ENCODE measurements around the gene AUH. TPM values are rescaled to one million over a fixed set of nuclear protein-coding genes. Genes with fewer than 3 reads are reported as not detected.
A peak's percentile ranks its signal among the peaks of the same experiment; 100 is the strongest.

AUH gene
- total and polyA plus RNA-seq, 7 donors: 13.1 to 40.9 (median 28.2) TPM

DNA sequence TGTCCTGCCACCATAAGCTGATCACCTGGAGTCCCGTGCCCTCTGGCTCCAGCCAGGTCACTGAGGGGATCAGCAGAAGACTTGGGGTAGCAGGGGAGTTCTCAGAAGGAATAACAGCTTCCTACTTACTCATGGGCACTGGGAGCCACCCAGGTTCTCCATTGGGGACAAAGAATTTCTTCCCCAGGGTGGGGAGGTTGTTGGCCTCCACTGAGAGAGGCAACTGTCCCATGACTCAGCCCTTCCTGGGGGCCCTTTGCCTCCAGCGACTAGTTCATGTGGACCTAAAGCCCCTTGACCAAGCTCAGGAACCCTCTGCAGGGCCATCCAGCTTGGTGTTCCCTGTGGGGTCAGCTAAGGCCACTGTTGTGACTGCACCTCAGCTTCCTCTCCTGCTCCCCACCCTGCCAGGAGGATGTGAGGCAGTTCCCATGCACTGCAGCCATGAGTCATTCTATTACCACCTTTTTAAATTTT is 175.0 kb downstream of the AUH start:
- Histone ChIP-seq H3K27me3 (no peaks in the 10 kb centered on the region), H3K9me3 (no peaks in the 10 kb centered on the region), H3K27ac (no peak overlapping the region), H3K36me3 (no peaks in the 10 kb centered on the region), H3K4me1 (peaks cover 0 to 12% (median 5%) of the 10 kb centered on the region in 4 donors), H3K4me3 (no peak overlapping the region)
- TF ChIP-seq, protein P1, sequence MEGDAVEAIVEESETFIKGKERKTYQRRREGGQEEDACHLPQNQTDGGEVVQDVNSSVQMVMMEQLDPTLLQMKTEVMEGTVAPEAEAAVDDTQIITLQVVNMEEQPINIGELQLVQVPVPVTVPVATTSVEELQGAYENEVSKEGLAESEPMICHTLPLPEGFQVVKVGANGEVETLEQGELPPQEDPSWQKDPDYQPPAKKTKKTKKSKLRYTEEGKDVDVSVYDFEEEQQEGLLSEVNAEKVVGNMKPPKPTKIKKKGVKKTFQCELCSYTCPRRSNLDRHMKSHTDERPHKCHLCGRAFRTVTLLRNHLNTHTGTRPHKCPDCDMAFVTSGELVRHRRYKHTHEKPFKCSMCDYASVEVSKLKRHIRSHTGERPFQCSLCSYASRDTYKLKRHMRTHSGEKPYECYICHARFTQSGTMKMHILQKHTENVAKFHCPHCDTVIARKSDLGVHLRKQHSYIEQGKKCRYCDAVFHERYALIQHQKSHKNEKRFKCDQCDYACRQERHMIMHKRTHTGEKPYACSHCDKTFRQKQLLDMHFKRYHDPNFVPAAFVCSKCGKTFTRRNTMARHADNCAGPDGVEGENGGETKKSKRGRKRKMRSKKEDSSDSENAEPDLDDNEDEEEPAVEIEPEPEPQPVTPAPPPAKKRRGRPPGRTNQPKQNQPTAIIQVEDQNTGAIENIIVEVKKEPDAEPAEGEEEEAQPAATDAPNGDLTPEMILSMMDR (IDR thresholded peaks at IDR 0.05): no peak
- no peak for TF ChIP-seq POLR2A (IDR thresholded peaks at IDR 0.05)
- no peak for TF ChIP-seq EP300 (IDR thresholded peaks at IDR 0.05)
- no peak for TF ChIP-seq POLR2AphosphoS5 (IDR thresholded peaks at IDR 0.05)
- 83 to 94% methylated on average over 2 of the region's 2 CpGs for WGBS, 2 donors
- intact Hi-C loops (cut with DNase I): loop anchor here (5.0 kb wide), 1 partner anchor 269 kb away; no protein-coding TSS in a partner anchor
- no peak for DNase-seq

DNA sequence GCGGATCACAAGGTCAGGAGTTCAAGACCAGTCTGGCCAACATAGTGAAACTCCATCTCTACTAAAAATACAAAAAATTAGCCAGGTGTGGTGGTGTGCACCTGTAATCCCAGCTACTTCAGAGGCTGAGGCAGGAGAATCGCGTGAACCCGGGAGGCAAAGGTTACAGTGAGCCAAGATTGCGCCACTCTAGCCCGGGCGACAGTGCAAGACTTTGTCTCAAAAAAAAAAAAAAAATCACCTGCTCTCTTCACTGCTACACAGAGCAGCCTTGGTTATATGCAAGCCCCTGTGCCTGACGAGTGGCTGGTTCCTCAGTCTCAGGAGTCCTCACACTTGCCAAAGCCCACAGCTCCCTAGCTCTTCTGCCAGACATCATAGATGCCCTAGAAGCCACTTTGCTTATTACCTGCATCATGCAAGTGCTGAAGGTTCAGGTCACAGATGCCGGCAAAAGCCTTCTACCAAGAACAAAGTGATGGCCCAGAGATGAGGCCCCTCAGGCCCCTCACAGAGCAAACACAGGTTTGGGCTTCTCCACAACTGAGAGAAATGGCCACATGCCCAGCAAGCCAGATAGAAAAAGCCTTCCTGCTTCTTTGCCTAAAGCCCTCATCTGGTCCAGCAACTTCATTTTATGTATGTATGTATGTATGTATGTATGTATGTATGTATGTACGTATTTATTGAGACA is 176.4 kb downstream of the AUH start:
- peak; percentile 40 for DNase-seq
- TF ChIP-seq EP300 (IDR thresholded peaks at IDR 0.05) (no peak), POLR2A (IDR thresholded peaks at IDR 0.05) (no peak), POLR2AphosphoS5 (IDR thresholded peaks at IDR 0.05) (no peak)
- TF ChIP-seq, protein P1 (IDR thresholded peaks at IDR 0.05): no peak
- no peak overlapping the region for H3K4me3 ChIP-seq
- intact Hi-C loops (cut with DNase I): loop anchor here (5.0 kb wide), 1 partner anchor 268 kb away; no protein-coding TSS in a partner anchor
- H3K9me3 ChIP-seq: no peaks in the 10 kb centered on the region
- no peaks in the 10 kb centered on the region for H3K27me3 ChIP-seq
- H3K4me1 ChIP-seq: peaks cover 0 to 10% (median 5%) of the 10 kb centered on the region in 4 donors
- WGBS, 2 donors: 90 to 91% methylated on average over 10 of the region's 10 CpGs
- no peaks in the 10 kb centered on the region for H3K36me3 ChIP-seq
- H3K27ac ChIP-seq: no peak overlapping the region

DNA sequence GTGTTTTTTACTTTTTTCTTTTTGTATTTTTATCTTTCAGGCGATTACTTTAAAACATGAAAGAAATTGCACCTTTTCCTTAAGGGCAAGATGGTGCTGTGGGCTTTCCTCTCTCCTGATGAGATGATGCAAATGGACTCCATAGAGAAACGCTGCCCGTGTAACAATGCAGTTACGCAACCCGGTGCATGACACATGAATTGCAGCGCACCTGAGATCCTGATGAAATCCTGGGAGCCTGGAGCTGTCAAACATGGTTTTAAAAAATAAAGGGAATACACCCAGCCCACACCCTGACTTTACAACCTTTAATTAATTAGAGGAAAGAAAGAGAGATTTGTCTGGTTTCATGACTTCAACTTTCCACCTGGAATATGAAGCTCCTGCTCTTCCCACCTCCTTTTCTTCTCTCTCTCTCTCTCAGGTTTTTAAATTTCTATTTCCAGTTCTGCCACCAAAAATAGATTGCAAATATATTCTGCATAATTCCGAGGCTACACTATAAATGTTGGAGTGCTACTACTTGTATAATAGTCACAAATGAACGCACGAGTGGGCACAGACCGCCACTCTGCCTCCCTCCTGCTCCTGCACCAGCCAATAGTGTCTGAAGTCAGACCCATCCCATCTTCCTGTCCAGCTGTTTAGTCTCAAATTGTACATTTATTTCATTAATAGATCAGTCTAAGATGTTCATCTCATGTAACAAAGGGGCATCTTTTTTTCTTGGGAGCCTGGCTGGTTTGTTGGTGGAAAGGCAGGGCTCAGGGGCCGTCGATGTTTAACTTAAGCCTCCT is 179.1 kb downstream of the AUH start:
- H3K27me3 ChIP-seq: no peaks in the 10 kb centered on the region
- 73 to 80% methylated on average over 12 of the region's 12 CpGs for WGBS, 2 donors
- no peaks in the 10 kb centered on the region for H3K9me3 ChIP-seq
- H3K27ac ChIP-seq: no peak overlapping the region
- H3K4me3 ChIP-seq: no peak overlapping the region
- no peak for DNase-seq
- peaks cover 0 to 2% (median 1%) of the 10 kb centered on the region in 4 donors for H3K4me1 ChIP-seq
- TF ChIP-seq, protein P1 (IDR thresholded peaks at IDR 0.05): no peak
- TF ChIP-seq POLR2AphosphoS5 (IDR thresholded peaks at IDR 0.05) (no peak), EP300 (IDR thresholded peaks at IDR 0.05) (no peak), POLR2A (IDR thresholded peaks at IDR 0.05) (no peak)
- H3K36me3 ChIP-seq: no peaks in the 10 kb centered on the region
- intact Hi-C loops (cut with DNase I): no loop called here

DNA sequence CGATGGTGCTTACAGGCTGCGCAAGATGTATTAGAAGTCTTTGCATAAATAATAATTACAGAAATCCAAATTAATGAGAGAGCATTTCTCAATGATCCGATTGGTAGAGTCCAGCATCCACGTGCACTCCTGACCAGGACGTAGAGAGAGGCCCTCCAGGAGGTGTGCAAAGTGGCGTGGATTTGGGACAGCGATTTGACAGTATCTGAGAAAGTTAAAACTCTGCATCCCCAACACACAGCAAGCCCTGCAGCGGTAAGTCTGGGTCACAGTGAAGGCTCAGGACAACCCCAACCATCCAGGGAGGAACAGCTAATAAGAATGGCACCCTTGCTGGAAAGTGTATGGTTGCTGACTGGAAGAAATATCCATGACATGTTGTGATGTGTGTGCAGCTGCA is 180.2 kb downstream of the AUH start:
- Histone ChIP-seq H3K36me3 (no peaks in the 10 kb centered on the region), H3K27ac (no peak overlapping the region), H3K4me3 (no peak overlapping the region), H3K27me3 (no peaks in the 10 kb centered on the region), H3K9me3 (no peaks in the 10 kb centered on the region), H3K4me1 (no peaks in the 10 kb centered on the region)
- intact Hi-C loops (cut with DNase I): no loop called here
- 77 to 92% methylated on average over 8 of the region's 8 CpGs for WGBS, 2 donors
- DNase-seq: no peak
- TF ChIP-seq EP300 (IDR thresholded peaks at IDR 0.05): no peak
- TF ChIP-seq, protein P1 (IDR thresholded peaks at IDR 0.05): no peak
- TF ChIP-seq POLR2A (IDR thresholded peaks at IDR 0.05): no peak
- no peak for TF ChIP-seq POLR2AphosphoS5 (IDR thresholded peaks at IDR 0.05)
